ENCODE data around the gene PRIMPOL. TPM values are rescaled to one million over a fixed set of nuclear protein-coding genes. Genes with fewer than 3 reads are reported as not detected.
"Not testable (repeated sequence)": the region's sequence is repeated elsewhere in the genome, so short reads cannot be mapped to it uniquely, and the experiment has no call there.

Gene PRIMPOL
- total RNA-seq, 5 donors from 2014 or later (not counting 1 experiment from before 2014, with no cell fraction given), result 11.6 to 14.8 (median 12.4) TPM

GRCh38 chr4:184614509-184614908 lies 35.0 kb upstream of the PRIMPOL start:
- peaks cover 0 to 11% (median 8%) of the 10 kb centered on the region in 3 donors for H3K9me3 Mint-ChIP-seq
- DNase-seq, result no peak
- H3K4me1 Mint-ChIP-seq, result no peaks in the 10 kb centered on the region
- WGBS (ENCODE audit: insufficient coverage), result no CpG with 5 or more reads among the region's 3 CpGs
- ChIA-PET POLR2A (no interaction called here), CTCF (no interaction called here)
- no peak overlapping the region for H3K27ac Mint-ChIP-seq
- no peak overlapping the region for H3K27ac ChIP-seq (ENCODE audit: low read length)
- no peaks in the 10 kb centered on the region for H3K27me3 Mint-ChIP-seq
- H3K36me3 Mint-ChIP-seq, result peaks cover 6% of the 10 kb centered on the region
- no peaks in the 10 kb centered on the region for H3K9me3 ChIP-seq
- H3K4me1 ChIP-seq (ENCODE audit: control insufficient read depth in 1 of 2, extremely low read depth in 1 of 2, insufficient read depth in 2 of 2, low read length in 2 of 2), result no peaks in the 10 kb centered on the region
- ATAC-seq (replicated peaks in 1 of 4), result no peak
- H3K4me3 Mint-ChIP-seq, result no peak overlapping the region
- no peak overlapping the region for H3K4me3 ChIP-seq (ENCODE audit: control insufficient read depth in 1 of 2, extremely low read depth in 1 of 2, low read length in 1 of 2)
- H3K27me3 ChIP-seq (replicated peaks in 1 of 2; ENCODE audit: control insufficient read depth in 2 of 2, extremely low read depth in 1 of 2, insufficient read depth in 2 of 2, low read length in 1 of 2), result no peaks in the 10 kb centered on the region
- H3K36me3 ChIP-seq (ENCODE audit: control insufficient read depth in 2 of 2, extremely low read depth in 1 of 2, insufficient read depth in 1 of 2, low read length in 1 of 2), result peaks cover 0 to 4% of the 10 kb centered on the region in 2 donors

- H3K4me3 ChIP-seq (ENCODE audit: control insufficient read depth in 1 of 2, extremely low read depth in 1 of 2, low read length in 1 of 2); CTCF ChIA-PET; POLR2A ChIA-PET; H3K27ac Mint-ChIP-seq; H3K36me3 ChIP-seq (ENCODE audit: control insufficient read depth in 2 of 2, extremely low read depth in 1 of 2, insufficient read depth in 1 of 2, low read length in 1 of 2); H3K4me1 ChIP-seq (ENCODE audit: control insufficient read depth in 1 of 2, extremely low read depth in 1 of 2, insufficient read depth in 2 of 2, low read length in 2 of 2); H3K36me3 Mint-ChIP-seq; H3K4me3 Mint-ChIP-seq; H3K27me3 ChIP-seq (replicated peaks in 1 of 2; ENCODE audit: control insufficient read depth in 2 of 2, extremely low read depth in 1 of 2, insufficient read depth in 2 of 2, low read length in 1 of 2); H3K27me3 Mint-ChIP-seq; H3K4me1 Mint-ChIP-seq; ATAC-seq (replicated peaks in 1 of 4); H3K9me3 ChIP-seq; H3K27ac ChIP-seq (ENCODE audit: low read length); DNase-seq: not testable (repeated sequence)
- peaks cover 0 to 11% (median 8%) of the 10 kb centered on the region in 3 donors for H3K9me3 Mint-ChIP-seq
- WGBS (ENCODE audit: insufficient coverage), result no CpG with 5 or more reads among the region's 2 CpGs
Measured at GRCh38 chr4:184616168-184616567, 33.4 kb upstream of the PRIMPOL start.

GRCh38 chr4:184616633-184617551 lies 32.6 kb upstream of the PRIMPOL start:
- Histone ChIP-seq H3K36me3 (ENCODE audit: control insufficient read depth in 2 of 2, extremely low read depth in 1 of 2, insufficient read depth in 1 of 2, low read length in 1 of 2) (peaks cover 0 to 4% of the 10 kb centered on the region in 2 donors), H3K9me3 (no peaks in the 10 kb centered on the region), H3K4me1 (ENCODE audit: control insufficient read depth in 1 of 2, extremely low read depth in 1 of 2, insufficient read depth in 2 of 2, low read length in 2 of 2) (no peaks in the 10 kb centered on the region), H3K4me3 (ENCODE audit: control insufficient read depth in 1 of 2, extremely low read depth in 1 of 2, low read length in 1 of 2) (no peak overlapping the region), H3K27ac (ENCODE audit: low read length) (no peak overlapping the region), H3K27me3 (replicated peaks in 1 of 2; ENCODE audit: control insufficient read depth in 2 of 2, extremely low read depth in 1 of 2, insufficient read depth in 2 of 2, low read length in 1 of 2) (no peaks in the 10 kb centered on the region)
- H3K27ac Mint-ChIP-seq, result no peak overlapping the region
- H3K4me1 Mint-ChIP-seq, result no peaks in the 10 kb centered on the region
- H3K9me3 Mint-ChIP-seq, result peaks cover 0 to 11% (median 8%) of the 10 kb centered on the region in 3 donors
- H3K36me3 Mint-ChIP-seq, result peaks cover 6% of the 10 kb centered on the region
- 87% methylated on average over 5 of the region's 12 CpGs for WGBS (ENCODE audit: insufficient coverage)
- POLR2A ChIA-PET, result no interaction called here
- CTCF ChIA-PET, result interaction anchor here in 1 of 2 donors (0.7 kb wide), 1 partner anchor 390 kb away, joined by 3 read pairs; no protein-coding TSS in a partner anchor
- H3K4me3 Mint-ChIP-seq, result no peak overlapping the region
- ATAC-seq (replicated peaks in 1 of 4) (no peak), DNase-seq (no peak)
- no peaks in the 10 kb centered on the region for H3K27me3 Mint-ChIP-seq

- no peak overlapping the region for H3K27ac Mint-ChIP-seq
- WGBS (ENCODE audit: insufficient coverage), result 93% methylated on average over 7 of the region's 9 CpGs
- no peak overlapping the region for H3K4me3 Mint-ChIP-seq
- Histone ChIP-seq H3K27me3 (replicated peaks in 1 of 2; ENCODE audit: control insufficient read depth in 2 of 2, extremely low read depth in 1 of 2, insufficient read depth in 2 of 2, low read length in 1 of 2) (no peaks in the 10 kb centered on the region), H3K4me1 (ENCODE audit: control insufficient read depth in 1 of 2, extremely low read depth in 1 of 2, insufficient read depth in 2 of 2, low read length in 2 of 2) (no peaks in the 10 kb centered on the region), H3K9me3 (no peaks in the 10 kb centered on the region), H3K27ac (ENCODE audit: low read length) (no peak overlapping the region), H3K4me3 (ENCODE audit: control insufficient read depth in 1 of 2, extremely low read depth in 1 of 2, low read length in 1 of 2) (no peak overlapping the region), H3K36me3 (ENCODE audit: control insufficient read depth in 2 of 2, extremely low read depth in 1 of 2, insufficient read depth in 1 of 2, low read length in 1 of 2) (peaks cover 0 to 4% of the 10 kb centered on the region in 2 donors)
- no peak for DNase-seq
- no peaks in the 10 kb centered on the region for H3K27me3 Mint-ChIP-seq
- ATAC-seq (replicated peaks in 1 of 4), result no peak
- H3K4me1 Mint-ChIP-seq, result no peaks in the 10 kb centered on the region
- ChIA-PET POLR2A (no interaction called here), CTCF (interaction anchor here (0.6 to 0.7 kb wide), 2 partner anchors 51 to 390 kb away, joined by 3 read pairs; no protein-coding TSS in a partner anchor)
- peaks cover 0 to 11% (median 8%) of the 10 kb centered on the region in 3 donors for H3K9me3 Mint-ChIP-seq
- H3K36me3 Mint-ChIP-seq, result peaks cover 10% of the 10 kb centered on the region
Measured at GRCh38 chr4:184617600-184618196, 31.8 kb upstream of the PRIMPOL start.

- no peaks in the 10 kb centered on the region for H3K36me3 ChIP-seq (ENCODE audit: control insufficient read depth in 2 of 2, extremely low read depth in 1 of 2, insufficient read depth in 1 of 2, low read length in 1 of 2)
- peaks cover 0 to 1% (median under 1%) of the 10 kb centered on the region in 3 donors for H3K9me3 Mint-ChIP-seq
- ATAC-seq (replicated peaks in 1 of 4) (no peak), DNase-seq (no peak)
- H3K27ac ChIP-seq (ENCODE audit: low read length), result no peak overlapping the region
- POLR2A ChIA-PET, result no interaction called here
- H3K4me1 Mint-ChIP-seq, result peaks cover 9 to 13% (median 10%) of the 10 kb centered on the region in 3 donors
- no peak overlapping the region for H3K27ac Mint-ChIP-seq
- H3K4me3 Mint-ChIP-seq, result no peak overlapping the region
- H3K4me1 ChIP-seq (ENCODE audit: control insufficient read depth in 1 of 2, extremely low read depth in 1 of 2, insufficient read depth in 2 of 2, low read length in 2 of 2), result peaks cover 7% of the 10 kb centered on the region in 2 experiments
- 93% methylated on average over 4 of the region's 11 CpGs for WGBS (ENCODE audit: insufficient coverage)
- peaks cover 21% of the 10 kb centered on the region for H3K36me3 Mint-ChIP-seq
- H3K27me3 Mint-ChIP-seq, result no peaks in the 10 kb centered on the region
- CTCF ChIA-PET, result no interaction called here
- H3K27me3 ChIP-seq (replicated peaks in 1 of 2; ENCODE audit: control insufficient read depth in 2 of 2, extremely low read depth in 1 of 2, insufficient read depth in 2 of 2, low read length in 1 of 2), result no peaks in the 10 kb centered on the region
- no peak overlapping the region for H3K4me3 ChIP-seq (ENCODE audit: control insufficient read depth in 1 of 2, extremely low read depth in 1 of 2, low read length in 1 of 2)
- H3K9me3 ChIP-seq, result no peaks in the 10 kb centered on the region
Measured at GRCh38 chr4:184620212-184620867, 29.2 kb upstream of the PRIMPOL start.

GRCh38 chr4:184621518-184621917 lies 28.0 kb upstream of the PRIMPOL start:
- H3K9me3 ChIP-seq, result no peaks in the 10 kb centered on the region
- ATAC-seq (replicated peaks in 1 of 4), result no peak
- Mint-ChIP-seq H3K9me3 (no peaks in the 10 kb centered on the region), H3K4me1 (peaks cover 19 to 24% (median 22%) of the 10 kb centered on the region in 3 donors), H3K27ac (no peak overlapping the region), H3K27me3 (no peaks in the 10 kb centered on the region), H3K36me3 (peaks cover 28% of the 10 kb centered on the region), H3K4me3 (no peak overlapping the region)
- WGBS (ENCODE audit: insufficient coverage), result 100% methylated on average over 3 of the region's 3 CpGs
- peaks cover 14 to 19% of the 10 kb centered on the region in 2 experiments for H3K4me1 ChIP-seq (ENCODE audit: control insufficient read depth in 1 of 2, extremely low read depth in 1 of 2, insufficient read depth in 2 of 2, low read length in 2 of 2)
- no peak for DNase-seq
- ChIA-PET POLR2A (no interaction called here), CTCF (no interaction called here)
- H3K27me3 ChIP-seq (replicated peaks in 1 of 2; ENCODE audit: control insufficient read depth in 2 of 2, extremely low read depth in 1 of 2, insufficient read depth in 2 of 2, low read length in 1 of 2), result no peaks in the 10 kb centered on the region
- no peak overlapping the region for H3K27ac ChIP-seq (ENCODE audit: low read length)
- H3K4me3 ChIP-seq (ENCODE audit: control insufficient read depth in 1 of 2, extremely low read depth in 1 of 2, low read length in 1 of 2), result no peak overlapping the region
- peaks cover 0 to 3% of the 10 kb centered on the region in 2 donors for H3K36me3 ChIP-seq (ENCODE audit: control insufficient read depth in 2 of 2, extremely low read depth in 1 of 2, insufficient read depth in 1 of 2, low read length in 1 of 2)

All from T-cell (primary cell).